IMR-90 (cell line): ENCODE data around the gene GRB2. TPM values are rescaled to one million over a fixed set of nuclear protein-coding genes. Genes with fewer than 3 reads are reported as not detected.

Experiments used
- ATAC-seq: fragments of 200-7000 bp; cut with Tn5 transposase; 2 replicates; pipeline ENCODE4 v1.9.1; 2020; ENCODE audit warnings: low read depth, mild to moderate bottlenecking, moderate library complexity
- BruUV-seq: library from RNA; stranded (reverse); fragments of 400-500 nt; replicated peaks from 2 replicates; lab custom pipeline; 2021; lab: Mats Ljungman, UMichigan
- CTCF ChIA-PET: fragments of 300-600 bp; formaldehyde crosslinking; extraction: SDS; loops from one replicate; lab custom pipeline; 2021; ENCODE audit warnings: antibody characterized with exemption; lab: Yijun Ruan, JAX
- POLR2A ChIA-PET: fragments of 300-600 bp; sonication (Branson Sonifier 250); formaldehyde crosslinking; loops from one replicate; lab custom pipeline; 2022; ENCODE audit warnings: antibody characterized with exemption; ENCODE audit not compliant: unreplicated experiment; lab: Charles Lee
- DNase-seq: peaks from one replicate; pipeline ENCODE4 v3.0.0; 2013
- H2AFZ ChIP-seq: replicated peaks from 2 replicates; pipeline ENCODE3; 2013; ENCODE audit warnings: low read length, mild to moderate bottlenecking; ENCODE audit not compliant: poor library complexity
- H2AK5ac ChIP-seq: 2 replicates; pipeline ENCODE4 v1.6.1; 2013; ENCODE audit warnings: low read depth, low read length, inconsistent platforms
- H2AK9ac ChIP-seq: replicated peaks from 2 replicates; pipeline ENCODE3; 2013; ENCODE audit warnings: mild to moderate bottlenecking, low read depth, low read length, moderate library complexity; ENCODE audit not compliant: poor library complexity
- H2BK120ac ChIP-seq: 2 replicates; pipeline ENCODE4 v1.6.1; 2013; ENCODE audit warnings: low read depth, low read length, inconsistent platforms
- H2BK15ac ChIP-seq: 3 replicates; pipeline ENCODE4 v1.6.1; 2013; ENCODE audit warnings: low read depth, low read length, inconsistent platforms
- H2BK20ac ChIP-seq: 2 replicates; pipeline ENCODE4 v1.6.1; 2013; ENCODE audit warnings: low read depth, mild to moderate bottlenecking, inconsistent platforms, low read length, moderate library complexity
- H2BK5ac ChIP-seq: 2 replicates; pipeline ENCODE4 v1.6.1; 2013; ENCODE audit warnings: mild to moderate bottlenecking, low read depth, low read length, inconsistent platforms; ENCODE audit not compliant: poor library complexity, severe bottlenecking
- H3K14ac ChIP-seq: replicated peaks from 2 replicates; pipeline ENCODE4 v1.6.1; 2013; ENCODE audit warnings: low read depth, low read length, inconsistent platforms
- H3K18ac ChIP-seq: 2 replicates; pipeline ENCODE4 v1.6.1; 2013; ENCODE audit warnings: low read depth, low read length, control low read depth
- H3K23ac ChIP-seq: 2 replicates; pipeline ENCODE4 v1.6.1; 2013; ENCODE audit warnings: low read depth, low read length, inconsistent platforms
- H3K27ac ChIP-seq: 2 replicates; pipeline ENCODE4 v1.5.1; 2013; ENCODE audit warnings: mild to moderate bottlenecking, control low read depth, low read length; ENCODE audit not compliant: insufficient read depth
- H3K27me3 ChIP-seq: 2 replicates; pipeline ENCODE4 v1.6.1; 2013; ENCODE audit warnings: low read length; ENCODE audit not compliant: control insufficient read depth, insufficient read depth
- H3K36me3 ChIP-seq: 2 replicates; pipeline ENCODE4 v1.6.1; 2013; ENCODE audit warnings: low read length, mixed read lengths; ENCODE audit not compliant: control insufficient read depth, insufficient read depth
- H3K4ac ChIP-seq: 2 replicates; pipeline ENCODE4 v1.6.1; 2013; ENCODE audit warnings: low read depth, low read length, inconsistent platforms
- H3K4me1 ChIP-seq: 2 replicates; pipeline ENCODE4 v1.6.1; 2013; ENCODE audit warnings: low read length, mixed read lengths; ENCODE audit not compliant: control insufficient read depth, insufficient read depth
- H3K4me2 ChIP-seq: 2 replicates; pipeline ENCODE4 v1.6.1; 2013; ENCODE audit warnings: low read depth, mild to moderate bottlenecking, control low read depth, low read length, moderate library complexity
- H3K4me3 ChIP-seq: 2 replicates; pipeline ENCODE4 v1.5.1; 2013; ENCODE audit warnings: low read depth, mild to moderate bottlenecking, control low read depth, low read length, moderate library complexity; ENCODE audit not compliant: insufficient read depth
- H3K56ac ChIP-seq: 2 replicates; pipeline ENCODE4 v1.6.1; 2013; ENCODE audit warnings: low read length, inconsistent platforms; ENCODE audit not compliant: insufficient read depth; ENCODE audit errors: extremely low read depth
- H3K79me1 ChIP-seq, 2 experiments: 2 replicates each; pipeline ENCODE4 v1.6.1; 2013; ENCODE audit warnings: low read length in 2 of 2, inconsistent platforms in 1 of 2, low read depth in 1 of 2
- H3K9ac ChIP-seq: 2 replicates; pipeline ENCODE4 v1.6.1; 2013; ENCODE audit warnings: low read depth, low read length, control low read depth
- H3K9me1 ChIP-seq: 2 replicates; pipeline ENCODE4 v1.6.1; 2013; ENCODE audit warnings: low read length, inconsistent platforms; ENCODE audit not compliant: insufficient read depth
- H3K9me3 ChIP-seq: 2 replicates; pipeline ENCODE4 v1.6.1; 2013; ENCODE audit warnings: low read length; ENCODE audit not compliant: control insufficient read depth, insufficient read depth
- H4K20me1 ChIP-seq: 2 replicates; pipeline ENCODE4 v1.6.1; 2013; ENCODE audit warnings: low read length, inconsistent platforms; ENCODE audit not compliant: insufficient read depth
- H4K5ac ChIP-seq: 2 replicates; pipeline ENCODE4 v1.6.1; 2013; ENCODE audit warnings: mild to moderate bottlenecking, low read depth, low read length, control low read depth
- H4K8ac ChIP-seq, 2 experiments: 2 replicates each; pipeline ENCODE4 v1.6.1; 2013; ENCODE audit warnings: low read depth in 2 of 2, low read length in 2 of 2, control low read depth in 1 of 2, inconsistent platforms in 1 of 2
- H4K91ac ChIP-seq: 2 replicates; pipeline ENCODE4 v1.6.1; 2013; ENCODE audit warnings: low read depth, low read length, inconsistent platforms; ENCODE audit not compliant: insufficient read depth
- CEBPB ChIP-seq: IDR thresholded peaks from 2 replicates; pipeline ENCODE4 v1.6.1; 2012; ENCODE audit warnings: low read depth, low read length, improper control_type of control experiment
- CHD1 ChIP-seq: IDR thresholded peaks from 2 replicates; pipeline ENCODE4 v1.6.1; 2012; ENCODE audit warnings: low read depth, low read length, improper control_type of control experiment
- FOS ChIP-seq: fragments of 150-350 bp; IDR thresholded peaks from 2 replicates; pipeline ENCODE4 v1.6.1; 2016; ENCODE audit warnings: low read depth, low read length
- MAZ ChIP-seq: IDR thresholded peaks from 2 replicates; pipeline ENCODE4 v1.6.1; 2012; ENCODE audit warnings: low read depth, mild to moderate bottlenecking, low read length, improper control_type of control experiment, moderate library complexity, borderline replicate concordance
- MXI1 ChIP-seq: IDR thresholded peaks from 2 replicates; pipeline ENCODE4 v1.6.1; 2012; ENCODE audit warnings: low read depth, mild to moderate bottlenecking, low read length, moderate library complexity, borderline replicate concordance
- NFE2L2 ChIP-seq: fragments of 150-350 bp; IDR thresholded peaks from 2 replicates; pipeline ENCODE4 v1.6.1; 2016; ENCODE audit warnings: low read depth, mild to moderate bottlenecking, low read length
- RAD21 ChIP-seq: IDR thresholded peaks from 2 replicates; pipeline ENCODE4 v1.6.1; 2012; ENCODE audit warnings: low read length, improper control_type of control experiment
- RFX5 ChIP-seq: IDR thresholded peaks from 2 replicates; pipeline ENCODE4 v1.8.0; 2012; ENCODE audit warnings: low read depth, mild to moderate bottlenecking, low read length, moderate library complexity
- SMC3 ChIP-seq: fragments of 150-350 bp; IDR thresholded peaks from 2 replicates; pipeline ENCODE4 v1.6.1; 2016; ENCODE audit warnings: low read depth, mild to moderate bottlenecking, antibody characterized with exemption, low read length, moderate library complexity
- WGBS, 2 experiments: methylation state at CpG; one replicate each; pipeline versions ENCODE4 v1.1.5 to v1.1.7; 2013; ENCODE audit warnings: missing lambda C conversion rate in 2 of 2; ENCODE audit not compliant: insufficient read length in 1 of 2; ENCODE audit errors: extremely low coverage in 2 of 2; 5-methylcytosine and 5-hydroxymethylcytosine counted together
- dilution Hi-C: fragments of 300-500 bp; cut with HindIII; formaldehyde crosslinking; loops from one replicate; pipeline ENCODE4 v1.14.3; 2018; ENCODE audit warnings: low sequenced_read_pairs; ENCODE audit not compliant: unreplicated experiment
- in situ Hi-C: fragments of 300-500 bp; cut with MboI; formaldehyde crosslinking; loops from 3 replicates; pipeline ENCODE4 v1.14.3; 2019; ENCODE audit warnings: low sequenced_read_pairs, inconsistent platforms, mixed read lengths
- intact Hi-C: fragments of 100-400 bp; cut with micrococcal nuclease; formaldehyde crosslinking; loops from 2 replicates; pipeline ENCODE4 v1.10.0; 2022
- polyA plus RNA-seq, 3 experiments: library from polyadenylated mRNA; depleted of rRNA; stranded (reverse); fragments of >200 nt; gene quantifications; 2 replicates each; pipeline ENCODE4 v1.2.3, GENCODE V29; 2012; ENCODE audit warnings: low replicate concordance in 1 of 3
- total RNA-seq: library from RNA; depleted of rRNA; stranded (reverse); fragments of >200 nt; gene quantifications from 2 replicates; pipeline ENCODE4 v1.2.3, GENCODE V29; 2012
- TF ChIP-seq, protein P1 (sequence below): fragments of 150-350 bp; IDR thresholded peaks from 2 replicates; pipeline ENCODE4 v1.6.1; 2017; ENCODE audit warnings: mild to moderate bottlenecking, antibody characterized with exemption, low read length, low read depth
- TF ChIP-seq, protein P2 (sequence below): conservative IDR thresholded peaks from 2 replicates; pipeline ENCODE4 v1.5.1; 2012; ENCODE audit warnings: mild to moderate bottlenecking, low read depth, low read length, improper control_type of control experiment

The GRB2 gene
- total and polyA plus RNA-seq, 2 of the 4 experiments (the other 2 are of a cell fraction): 49.3 to 62.1 TPM

- Histone ChIP-seq H3K56ac (no peak overlapping the region), H3K27me3 (no peaks in the 10 kb centered on the region), H3K4me3 (no peak overlapping the region), H4K5ac (no peak overlapping the region), H2AFZ (peak overlapping the region; percentile 70), H3K14ac (no peak overlapping the region), H4K20me1 (no peaks in the 10 kb centered on the region; the same call in none of the 2 replicates), H3K9me3 (no peaks in the 10 kb centered on the region), H3K9ac (no peak overlapping the region), H2BK5ac (no peak overlapping the region), H4K8ac (peak overlapping the region in 1 of 2 experiments; percentile 52; a peak in 1 of 4 replicates), H3K27ac (no peak overlapping the region), H2AK5ac (peak overlapping the region; percentile 8; the same call in 1 of the 2 replicates), H4K91ac (no peak overlapping the region), H2BK120ac (no peak overlapping the region), H2BK15ac (no peak overlapping the region), H2BK20ac (no peak overlapping the region), H3K4ac (0 out of 2 replicates have a peak overlapping the region, but pooled peaks have one; percentile 50), H3K4me1 (peaks cover 8% of the 10 kb centered on the region), H3K23ac (no peak overlapping the region), H3K36me3 (no peaks in the 10 kb centered on the region), H3K4me2 (no peak overlapping the region), H2AK9ac (peak overlapping the region; percentile 94), H3K18ac (no peak overlapping the region), H3K9me1 (peaks cover 17% of the 10 kb centered on the region), H3K79me1 (peaks cover 3 to 7% of the 10 kb centered on the region in 2 experiments; a peak in 3 of 4 replicates)
- intact Hi-C loops (loop anchor here (10.0 kb wide), 1 partner anchor 237 kb away; the partner anchor contains the start of genes CASKIN2 and TSEN54), dilution Hi-C loops (no loop called here), in situ Hi-C loops (no loop called here)
- CTCF ChIA-PET: interaction anchor here (1.0 kb wide), 1 partner anchor 11 kb away, joined by 5 read pairs; the partner anchor contains the start of gene SLC25A19
- TF ChIP-seq NFE2L2: no peak
- TF ChIP-seq, protein P1, sequence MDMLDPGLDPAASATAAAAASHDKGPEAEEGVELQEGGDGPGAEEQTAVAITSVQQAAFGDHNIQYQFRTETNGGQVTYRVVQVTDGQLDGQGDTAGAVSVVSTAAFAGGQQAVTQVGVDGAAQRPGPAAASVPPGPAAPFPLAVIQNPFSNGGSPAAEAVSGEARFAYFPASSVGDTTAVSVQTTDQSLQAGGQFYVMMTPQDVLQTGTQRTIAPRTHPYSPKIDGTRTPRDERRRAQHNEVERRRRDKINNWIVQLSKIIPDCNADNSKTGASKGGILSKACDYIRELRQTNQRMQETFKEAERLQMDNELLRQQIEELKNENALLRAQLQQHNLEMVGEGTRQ: no peak
- no peak for TF ChIP-seq SMC3
- TF ChIP-seq CEBPB: no peak
- TF ChIP-seq RFX5: no peak
- no peak for TF ChIP-seq FOS
- TF ChIP-seq RAD21: no peak
- TF ChIP-seq, protein P2, sequence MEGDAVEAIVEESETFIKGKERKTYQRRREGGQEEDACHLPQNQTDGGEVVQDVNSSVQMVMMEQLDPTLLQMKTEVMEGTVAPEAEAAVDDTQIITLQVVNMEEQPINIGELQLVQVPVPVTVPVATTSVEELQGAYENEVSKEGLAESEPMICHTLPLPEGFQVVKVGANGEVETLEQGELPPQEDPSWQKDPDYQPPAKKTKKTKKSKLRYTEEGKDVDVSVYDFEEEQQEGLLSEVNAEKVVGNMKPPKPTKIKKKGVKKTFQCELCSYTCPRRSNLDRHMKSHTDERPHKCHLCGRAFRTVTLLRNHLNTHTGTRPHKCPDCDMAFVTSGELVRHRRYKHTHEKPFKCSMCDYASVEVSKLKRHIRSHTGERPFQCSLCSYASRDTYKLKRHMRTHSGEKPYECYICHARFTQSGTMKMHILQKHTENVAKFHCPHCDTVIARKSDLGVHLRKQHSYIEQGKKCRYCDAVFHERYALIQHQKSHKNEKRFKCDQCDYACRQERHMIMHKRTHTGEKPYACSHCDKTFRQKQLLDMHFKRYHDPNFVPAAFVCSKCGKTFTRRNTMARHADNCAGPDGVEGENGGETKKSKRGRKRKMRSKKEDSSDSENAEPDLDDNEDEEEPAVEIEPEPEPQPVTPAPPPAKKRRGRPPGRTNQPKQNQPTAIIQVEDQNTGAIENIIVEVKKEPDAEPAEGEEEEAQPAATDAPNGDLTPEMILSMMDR: no peak
- no peak for TF ChIP-seq CHD1
- TF ChIP-seq MXI1: no peak
- TF ChIP-seq MAZ: no peak
- no TSS peak for BruUV-seq
- ATAC-seq (peak; percentile 59), DNase-seq (peak; percentile 32)
- WGBS, 2 experiments: no CpG with 5 or more reads among the region's 6 CpGs
- POLR2A ChIA-PET: interaction anchor here (0.6 kb wide), 1 partner anchor 163 kb away, joined by 13 read pairs; no protein-coding TSS in a partner anchor
Measured at GRCh38 chr17:75277664-75278071, 127.8 kb downstream of the GRB2 start.
